SH-SY5Y (cell line): Measurements from ENCODE around the gene BAIAP2.

Experiments
- GATA2 ChIP-seq: IDR thresholded peaks from 2 replicates; pipeline ENCODE4 v1.6.1; 2011; ENCODE audit warnings: mild to moderate bottlenecking, low read depth, low read length
- GATA3 ChIP-seq: IDR thresholded peaks from 2 replicates; pipeline ENCODE4 v1.6.1; 2011; ENCODE audit warnings: low read depth, mild to moderate bottlenecking, low read length, moderate library complexity

- TF ChIP-seq GATA2: no peak
- no peak for TF ChIP-seq GATA3
Observed at GRCh38 chr17:81103379-81103778, 68.4 kb downstream of the BAIAP2 start.
